Uterus (tissue), 2 donors: ENCODE data around the gene NKD2.

ENCODE experiments used
- POLR2A ChIP-seq, 2 donors: fragments of 450-650 bp; IDR thresholded peaks; one replicate each; pipeline ENCODE4 v1.6.1; 2016; ENCODE audit warnings: antibody characterized with exemption in 2 of 2, mild to moderate bottlenecking in 1 of 2, moderate library complexity in 1 of 2
- TF ChIP-seq, protein P1 (sequence below), 4 experiments: fragments of 200-600 bp in 2 of 4; fragments of 450-650 bp in 2 of 4; sonication (generic) in 2 of 4; IDR thresholded peaks; one replicate each; pipeline ENCODE4 v1.5.1; 2016 to 2019; ENCODE audit warnings: antibody characterized with exemption in 4 of 4, mild to moderate bottlenecking in 2 of 4, moderate library complexity in 1 of 4

- TF ChIP-seq, protein P1, sequence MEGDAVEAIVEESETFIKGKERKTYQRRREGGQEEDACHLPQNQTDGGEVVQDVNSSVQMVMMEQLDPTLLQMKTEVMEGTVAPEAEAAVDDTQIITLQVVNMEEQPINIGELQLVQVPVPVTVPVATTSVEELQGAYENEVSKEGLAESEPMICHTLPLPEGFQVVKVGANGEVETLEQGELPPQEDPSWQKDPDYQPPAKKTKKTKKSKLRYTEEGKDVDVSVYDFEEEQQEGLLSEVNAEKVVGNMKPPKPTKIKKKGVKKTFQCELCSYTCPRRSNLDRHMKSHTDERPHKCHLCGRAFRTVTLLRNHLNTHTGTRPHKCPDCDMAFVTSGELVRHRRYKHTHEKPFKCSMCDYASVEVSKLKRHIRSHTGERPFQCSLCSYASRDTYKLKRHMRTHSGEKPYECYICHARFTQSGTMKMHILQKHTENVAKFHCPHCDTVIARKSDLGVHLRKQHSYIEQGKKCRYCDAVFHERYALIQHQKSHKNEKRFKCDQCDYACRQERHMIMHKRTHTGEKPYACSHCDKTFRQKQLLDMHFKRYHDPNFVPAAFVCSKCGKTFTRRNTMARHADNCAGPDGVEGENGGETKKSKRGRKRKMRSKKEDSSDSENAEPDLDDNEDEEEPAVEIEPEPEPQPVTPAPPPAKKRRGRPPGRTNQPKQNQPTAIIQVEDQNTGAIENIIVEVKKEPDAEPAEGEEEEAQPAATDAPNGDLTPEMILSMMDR (IDR thresholded peaks at IDR 0.05): no peak
- TF ChIP-seq POLR2A (IDR thresholded peaks at IDR 0.05): no peak
Observed at GRCh38 chr5:1061916-1062315, 53.3 kb downstream of the NKD2 start.
